Measurements from ENCODE around the gene ANKS1B.

The ANKS1B gene

DNA sequence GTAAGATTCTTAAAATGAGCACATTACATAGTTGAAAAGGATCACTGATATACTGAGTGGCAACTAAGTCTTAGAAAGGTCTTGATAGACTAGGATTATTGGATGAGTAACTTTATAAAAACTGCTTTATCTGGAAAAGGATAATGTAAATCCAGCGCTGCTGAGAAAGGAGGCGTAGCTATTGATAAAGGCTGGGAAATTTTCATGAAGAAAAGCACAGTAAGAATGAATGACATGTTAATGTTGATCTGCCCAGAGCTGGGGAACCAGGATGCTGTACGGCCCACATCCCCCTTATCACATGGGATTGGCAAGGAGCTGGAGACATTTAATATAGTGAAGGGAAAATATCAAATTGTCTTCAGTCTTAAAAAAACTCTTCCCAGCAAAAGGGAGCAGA, 1165.7 kb downstream of the ANKS1B start:
- no peak for DNase-seq (ENCODE audit: low read depth)
- TF ChIP-seq, protein P1, sequence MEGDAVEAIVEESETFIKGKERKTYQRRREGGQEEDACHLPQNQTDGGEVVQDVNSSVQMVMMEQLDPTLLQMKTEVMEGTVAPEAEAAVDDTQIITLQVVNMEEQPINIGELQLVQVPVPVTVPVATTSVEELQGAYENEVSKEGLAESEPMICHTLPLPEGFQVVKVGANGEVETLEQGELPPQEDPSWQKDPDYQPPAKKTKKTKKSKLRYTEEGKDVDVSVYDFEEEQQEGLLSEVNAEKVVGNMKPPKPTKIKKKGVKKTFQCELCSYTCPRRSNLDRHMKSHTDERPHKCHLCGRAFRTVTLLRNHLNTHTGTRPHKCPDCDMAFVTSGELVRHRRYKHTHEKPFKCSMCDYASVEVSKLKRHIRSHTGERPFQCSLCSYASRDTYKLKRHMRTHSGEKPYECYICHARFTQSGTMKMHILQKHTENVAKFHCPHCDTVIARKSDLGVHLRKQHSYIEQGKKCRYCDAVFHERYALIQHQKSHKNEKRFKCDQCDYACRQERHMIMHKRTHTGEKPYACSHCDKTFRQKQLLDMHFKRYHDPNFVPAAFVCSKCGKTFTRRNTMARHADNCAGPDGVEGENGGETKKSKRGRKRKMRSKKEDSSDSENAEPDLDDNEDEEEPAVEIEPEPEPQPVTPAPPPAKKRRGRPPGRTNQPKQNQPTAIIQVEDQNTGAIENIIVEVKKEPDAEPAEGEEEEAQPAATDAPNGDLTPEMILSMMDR (conservative IDR thresholded peaks at IDR 0.05; ENCODE audit: control insufficient read depth, insufficient read depth, low read depth, low read length): no peak

GRCh38 chr12:98818239-98818638, 1166.5 kb downstream of the ANKS1B start:
- DNase-seq (ENCODE audit: low read depth): no peak
- H3K4me3 ChIP-seq (ENCODE audit: control insufficient read depth, low read depth, low read length): no peak overlapping the region
- TF ChIP-seq, protein P1 (conservative IDR thresholded peaks at IDR 0.05; ENCODE audit: control insufficient read depth, insufficient read depth, low read depth, low read length): no peak

More for the DNA sequence above, 1165.7 kb downstream of the ANKS1B start:
- no peak overlapping the region for H3K4me3 ChIP-seq (ENCODE audit: control insufficient read depth, low read depth, low read length)

- no peak for DNase-seq (ENCODE audit: low read depth)
- H3K4me3 ChIP-seq (ENCODE audit: control insufficient read depth, low read depth, low read length): no peak overlapping the region
- TF ChIP-seq, protein P1 (conservative IDR thresholded peaks at IDR 0.05; ENCODE audit: control insufficient read depth, insufficient read depth, low read depth, low read length): no peak
These were observed 1167.0 kb downstream of the ANKS1B start for GRCh38 chr12:98817742-98818141.

- TF ChIP-seq, protein P1 (conservative IDR thresholded peaks at IDR 0.05; ENCODE audit: control insufficient read depth, insufficient read depth, low read depth, low read length): no peak
- no peak for DNase-seq (ENCODE audit: low read depth)
- no peak overlapping the region for H3K4me3 ChIP-seq (ENCODE audit: control insufficient read depth, low read depth, low read length)
These were observed 1168.0 kb downstream of the ANKS1B start for GRCh38 chr12:98816720-98817119.

GRCh38 chr12:98814254-98814653, 1170.5 kb downstream of the ANKS1B start:
- no peak overlapping the region for H3K4me3 ChIP-seq (ENCODE audit: control insufficient read depth, low read depth, low read length)
- TF ChIP-seq, protein P1 (conservative IDR thresholded peaks at IDR 0.05; ENCODE audit: control insufficient read depth, insufficient read depth, low read depth, low read length): no peak
- no peak for DNase-seq (ENCODE audit: low read depth)

DNA sequence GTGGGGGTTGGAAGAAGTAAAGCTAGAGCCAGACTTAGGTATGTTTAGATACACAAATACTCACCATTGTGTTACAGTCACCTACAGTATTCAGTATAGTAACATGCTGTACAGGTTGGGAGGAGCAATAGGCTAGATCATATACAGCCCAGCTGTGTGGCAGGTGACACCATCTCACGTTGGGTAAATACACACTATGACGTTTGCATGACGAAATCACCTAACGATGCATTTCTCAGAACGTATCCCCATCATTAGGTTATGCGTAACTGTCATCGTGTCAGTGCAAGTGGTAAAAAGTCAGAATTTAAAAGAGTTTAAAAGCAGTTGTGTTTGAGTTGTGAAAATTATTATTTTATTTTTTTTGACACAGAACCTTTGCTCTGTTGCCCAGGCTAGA, 1172.5 kb downstream of the ANKS1B start:
- TF ChIP-seq, protein P1 (conservative IDR thresholded peaks at IDR 0.05; ENCODE audit: control insufficient read depth, insufficient read depth, low read depth, low read length): no peak
- H3K4me3 ChIP-seq (ENCODE audit: control insufficient read depth, low read depth, low read length): no peak overlapping the region
- DNase-seq (ENCODE audit: low read depth): no peak

GRCh38 chr12:98808243-98808875, 1176.4 kb downstream of the ANKS1B start:
- H3K4me3 ChIP-seq (ENCODE audit: control insufficient read depth, low read depth, low read length): no peak overlapping the region
- no peak for DNase-seq (ENCODE audit: low read depth)
- TF ChIP-seq, protein P1 (conservative IDR thresholded peaks at IDR 0.05; ENCODE audit: control insufficient read depth, insufficient read depth, low read depth, low read length): no peak

Measured in fibroblast of mammary gland (primary cell).